HepG2 (cell line): ENCODE measurements around the gene CCDC88B. TPM values are rescaled to one million over a fixed set of nuclear protein-coding genes. Genes with fewer than 3 reads are reported as not detected.

Source experiments
- ATRX ChIP-seq: sonication (generic); formaldehyde crosslinking; IDR thresholded peaks from 2 replicates; pipeline ENCODE4 v1.4.0; 2020; ENCODE audit warnings: missing genetic modification reagents, borderline replicate concordance
- CHD2 ChIP-seq: IDR thresholded peaks from 2 replicates; pipeline ENCODE4 v1.6.1; 2011; ENCODE audit warnings: low read depth, low read length, improper control_type of control experiment
- FOXO4 ChIP-seq: sonication (generic); formaldehyde crosslinking; conservative IDR thresholded peaks from 2 replicates; pipeline ENCODE4 v1.8.1; 2023; ENCODE audit warnings: missing genetic modification reagents
- GFI1 ChIP-seq: sonication (generic); formaldehyde crosslinking; IDR thresholded peaks from 2 replicates; pipeline ENCODE4 v1.5.0; 2020; ENCODE audit warnings: missing genetic modification reagents, mild to moderate bottlenecking, borderline replicate concordance
- HNRNPLL ChIP-seq: fragments of 200-400 bp; formaldehyde crosslinking; IDR thresholded peaks from 2 replicates; pipeline ENCODE4 v1.6.1; 2017; ENCODE audit warnings: mild to moderate bottlenecking, low read depth, low read length; ENCODE audit not compliant: poor library complexity, severe bottlenecking
- IRF9 ChIP-seq: sonication (generic); formaldehyde crosslinking; IDR thresholded peaks from 2 replicates; pipeline ENCODE4 v1.8.0; 2022; ENCODE audit warnings: missing genetic modification reagents, mild to moderate bottlenecking, borderline replicate concordance
- LBX2 ChIP-seq: sonication (generic); formaldehyde crosslinking; IDR thresholded peaks from 2 replicates; pipeline ENCODE4 v1.5.0; 2020; ENCODE audit warnings: missing genetic modification reagents, mild to moderate bottlenecking, borderline replicate concordance
- NONO ChIP-seq, 2 experiments: fragments of 450-650 bp in 1 of 2; sonication (generic) in 1 of 2; formaldehyde crosslinking in 1 of 2; IDR thresholded peaks in 1 of 2; conservative IDR thresholded peaks in 1 of 2; 2 replicates each; pipeline versions ENCODE4 v1.6.1 to v1.8.0; 2017 to 2022; ENCODE audit warnings: mild to moderate bottlenecking in 1 of 2, missing genetic modification reagents in 1 of 2, moderate library complexity in 1 of 2
- REL ChIP-seq: sonication (generic); formaldehyde crosslinking; conservative IDR thresholded peaks from 2 replicates; pipeline ENCODE4 v1.8.0; 2022; ENCODE audit warnings: mild to moderate bottlenecking, missing genetic modification reagents, moderate library complexity
- RFX3 ChIP-seq: IDR thresholded peaks from 2 replicates; pipeline ENCODE4 v1.6.1; 2016; ENCODE audit warnings: missing biosample characterization, missing genetic modification reagents
- SMAD1 ChIP-seq: sonication (generic); formaldehyde crosslinking; IDR thresholded peaks from 2 replicates; pipeline ENCODE4 v1.4.0; 2020; ENCODE audit warnings: missing genetic modification reagents, low read depth, mild to moderate bottlenecking, borderline replicate concordance
- SMARCE1 ChIP-seq: fragments of 450-650 bp; IDR thresholded peaks from 2 replicates; pipeline ENCODE4 v1.6.1; 2017; ENCODE audit warnings: borderline replicate concordance
- SYNCRIP ChIP-seq: fragments of 200-400 bp; formaldehyde crosslinking; IDR thresholded peaks from 2 replicates; pipeline ENCODE4 v1.6.1; 2018; ENCODE audit warnings: mild to moderate bottlenecking, low read depth, low read length; ENCODE audit not compliant: insufficient read depth
- XBP1 ChIP-seq: sonication (generic); formaldehyde crosslinking; IDR thresholded peaks from 2 replicates; pipeline ENCODE4 v1.5.0; 2020; ENCODE audit warnings: missing genetic modification reagents
- ZNF18 ChIP-seq: sonication (generic); formaldehyde crosslinking; IDR thresholded peaks from 2 replicates; pipeline ENCODE4 v1.8.0; 2022; ENCODE audit warnings: mild to moderate bottlenecking, missing genetic modification reagents; ENCODE audit not compliant: insufficient replicate concordance
- ZNF207 ChIP-seq: fragments of 450-650 bp; IDR thresholded peaks from 2 replicates; pipeline ENCODE4 v1.6.1; 2016; ENCODE audit warnings: antibody characterized with exemption, borderline replicate concordance
- ZNF296 ChIP-seq: sonication (generic); formaldehyde crosslinking; conservative IDR thresholded peaks from 2 replicates; pipeline ENCODE4 v1.5.0; 2020; ENCODE audit warnings: mild to moderate bottlenecking, missing genetic modification reagents
- ZNF354B ChIP-seq: sonication (generic); formaldehyde crosslinking; IDR thresholded peaks from 2 replicates; pipeline ENCODE4 v1.8.0; 2022; ENCODE audit warnings: mild to moderate bottlenecking, missing genetic modification reagents
- ZNF557 ChIP-seq: sonication (generic); formaldehyde crosslinking; IDR thresholded peaks from 2 replicates; pipeline ENCODE4 v1.4.0; 2020; ENCODE audit warnings: missing genetic modification reagents
- ZNF768 ChIP-seq: sonication (generic); formaldehyde crosslinking; IDR thresholded peaks from 2 replicates; pipeline ENCODE4 v1.4.0; 2020; ENCODE audit warnings: missing genetic modification reagents
- ZNF816 ChIP-seq: sonication (generic); formaldehyde crosslinking; IDR thresholded peaks from 2 replicates; pipeline ENCODE4 v1.8.0; 2022; ENCODE audit warnings: missing genetic modification reagents, mild to moderate bottlenecking, borderline replicate concordance
- ZNF850 ChIP-seq: sonication (generic); formaldehyde crosslinking; conservative IDR thresholded peaks from 2 replicates; pipeline ENCODE4 v1.9.0; 2021; ENCODE audit warnings: mild to moderate bottlenecking, missing genetic modification reagents
- ZNF879 ChIP-seq: sonication (generic); formaldehyde crosslinking; IDR thresholded peaks from 2 replicates; pipeline ENCODE4 v1.8.1; 2023; ENCODE audit warnings: missing genetic modification reagents
- polyA plus RNA-seq, 8 experiments: library from polyadenylated mRNA; depleted of rRNA in 3 of 8; stranded (reverse) in 7 of 8; unstranded in 1 of 8; fragments of >200 nt; fragmentation: Illumina TruSeq in 4 of 8; extraction: Trizol in 4 of 8; gene quantifications; 2 replicates each; pipeline versions ENCODE4 v1.2.1 to v1.2.3, GENCODE V29; 2011 to 2016; ENCODE audit warnings: low read depth in 4 of 8, missing spikeins in 1 of 8, mixed read lengths in 1 of 8; ENCODE audit not compliant: insufficient read depth in 1 of 8
- total RNA-seq, 5 experiments: library from RNA; depleted of rRNA; stranded (reverse); fragments of >200 nt; fragmentation: Illumina TruSeq; extraction: Trizol; gene quantifications; 2 replicates each; pipeline ENCODE4 v1.2.3, GENCODE V29; 2016; ENCODE audit warnings: low read depth in 1 of 5
- TF ChIP-seq, protein P1 (sequence below): sonication (generic); formaldehyde crosslinking; IDR thresholded peaks from 2 replicates; pipeline ENCODE4 v1.4.0; 2020; ENCODE audit warnings: missing genetic modification reagents

CCDC88B gene
- total and polyA plus RNA-seq, 2 of the 13 experiments (the other 11 are each of a cell fraction or from before 2014, with no cell fraction given), result 3.6 to 4.8 TPM

DNA sequence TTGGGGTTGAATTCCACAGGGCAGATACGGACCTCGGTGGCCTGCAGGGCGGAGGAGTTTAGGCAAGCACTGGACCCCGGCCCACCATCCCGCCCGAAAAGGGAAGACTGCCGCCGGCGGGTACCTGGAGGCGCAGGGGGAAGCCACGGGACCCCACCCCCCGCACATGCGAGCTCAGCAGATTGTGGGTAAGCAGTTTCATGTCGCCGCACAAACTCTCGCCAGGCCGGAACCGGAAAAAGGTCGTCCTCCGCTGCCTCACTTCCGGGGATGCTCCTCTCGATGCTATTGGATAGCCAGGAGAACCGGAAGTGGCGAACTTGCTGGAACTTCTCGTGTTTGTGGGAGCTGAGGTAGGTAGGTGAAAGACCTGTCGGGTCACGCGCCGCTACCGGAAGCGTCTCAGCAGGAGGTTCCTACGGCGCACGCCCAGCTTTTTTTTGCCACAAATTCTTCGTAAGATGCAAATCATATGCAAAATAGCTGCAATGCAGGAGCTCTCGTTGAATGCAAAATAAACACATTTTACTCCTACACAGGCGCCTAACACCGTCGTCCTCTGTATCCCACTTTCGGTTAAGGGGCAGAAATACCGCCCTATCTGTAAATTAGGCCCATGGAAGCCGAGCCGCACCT lies 22.6 kb upstream of the CCDC88B start, which contains the start of gene TRMT112 (continued):
- no peak for TF ChIP-seq LBX2
- no peak for TF ChIP-seq ZNF816 (CRISPR knock-in tag)
- no peak for TF ChIP-seq SYNCRIP
- no peak for TF ChIP-seq ZNF207
- TF ChIP-seq ZNF18 (CRISPR knock-in tag), result no peak
- no peak for TF ChIP-seq ZNF879
- TF ChIP-seq XBP1, result no peak
- no peak for TF ChIP-seq FOXO4 (CRISPR knock-in tag)
- TF ChIP-seq SMARCE1, result no peak
- TF ChIP-seq NONO (IDR thresholded peaks at IDR 0.05), result no peak
- no peak; the same call in 1 of the 2 replicates for TF ChIP-seq NONO (CRISPR knock-in tag; conservative IDR thresholded peaks at IDR 0.05)
- TF ChIP-seq ATRX (CRISPR knock-in tag), result no peak
- no peak for TF ChIP-seq ZNF850 (CRISPR knock-in tag)
- peak; percentile 72 for TF ChIP-seq IRF9
- TF ChIP-seq CHD2, result no peak
- TF ChIP-seq, protein P1, sequence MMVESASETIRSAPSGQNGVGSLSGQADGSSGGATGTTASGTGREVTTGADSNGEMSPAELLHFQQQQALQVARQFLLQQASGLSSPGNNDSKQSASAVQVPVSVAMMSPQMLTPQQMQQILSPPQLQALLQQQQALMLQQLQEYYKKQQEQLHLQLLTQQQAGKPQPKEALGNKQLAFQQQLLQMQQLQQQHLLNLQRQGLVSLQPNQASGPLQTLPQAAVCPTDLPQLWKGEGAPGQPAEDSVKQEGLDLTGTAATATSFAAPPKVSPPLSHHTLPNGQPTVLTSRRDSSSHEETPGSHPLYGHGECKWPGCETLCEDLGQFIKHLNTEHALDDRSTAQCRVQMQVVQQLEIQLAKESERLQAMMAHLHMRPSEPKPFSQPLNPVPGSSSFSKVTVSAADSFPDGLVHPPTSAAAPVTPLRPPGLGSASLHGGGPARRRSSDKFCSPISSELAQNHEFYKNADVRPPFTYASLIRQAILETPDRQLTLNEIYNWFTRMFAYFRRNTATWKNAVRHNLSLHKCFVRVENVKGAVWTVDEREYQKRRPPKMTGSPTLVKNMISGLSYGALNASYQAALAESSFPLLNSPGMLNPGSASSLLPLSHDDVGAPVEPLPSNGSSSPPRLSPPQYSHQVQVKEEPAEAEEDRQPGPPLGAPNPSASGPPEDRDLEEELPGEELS, result peak; percentile 53; the same call in 1 of the 2 replicates
- no peak for TF ChIP-seq ZNF557 (CRISPR knock-in tag)
- TF ChIP-seq ZNF768 (CRISPR knock-in tag), result peak; percentile 52; the same call in 1 of the 2 replicates
- TF ChIP-seq REL (CRISPR knock-in tag), result no peak
- no peak for TF ChIP-seq ZNF296 (CRISPR knock-in tag)
- TF ChIP-seq RFX3 (CRISPR knock-in tag), result no peak
- TF ChIP-seq SMAD1 (CRISPR knock-in tag), result no peak
- no peak for TF ChIP-seq HNRNPLL
- no peak for TF ChIP-seq ZNF354B (CRISPR knock-in tag)
- TF ChIP-seq GFI1 (CRISPR knock-in tag), result no peak
